ENCODE data around the gene PHLDA2.

The PHLDA2 gene

DNA sequence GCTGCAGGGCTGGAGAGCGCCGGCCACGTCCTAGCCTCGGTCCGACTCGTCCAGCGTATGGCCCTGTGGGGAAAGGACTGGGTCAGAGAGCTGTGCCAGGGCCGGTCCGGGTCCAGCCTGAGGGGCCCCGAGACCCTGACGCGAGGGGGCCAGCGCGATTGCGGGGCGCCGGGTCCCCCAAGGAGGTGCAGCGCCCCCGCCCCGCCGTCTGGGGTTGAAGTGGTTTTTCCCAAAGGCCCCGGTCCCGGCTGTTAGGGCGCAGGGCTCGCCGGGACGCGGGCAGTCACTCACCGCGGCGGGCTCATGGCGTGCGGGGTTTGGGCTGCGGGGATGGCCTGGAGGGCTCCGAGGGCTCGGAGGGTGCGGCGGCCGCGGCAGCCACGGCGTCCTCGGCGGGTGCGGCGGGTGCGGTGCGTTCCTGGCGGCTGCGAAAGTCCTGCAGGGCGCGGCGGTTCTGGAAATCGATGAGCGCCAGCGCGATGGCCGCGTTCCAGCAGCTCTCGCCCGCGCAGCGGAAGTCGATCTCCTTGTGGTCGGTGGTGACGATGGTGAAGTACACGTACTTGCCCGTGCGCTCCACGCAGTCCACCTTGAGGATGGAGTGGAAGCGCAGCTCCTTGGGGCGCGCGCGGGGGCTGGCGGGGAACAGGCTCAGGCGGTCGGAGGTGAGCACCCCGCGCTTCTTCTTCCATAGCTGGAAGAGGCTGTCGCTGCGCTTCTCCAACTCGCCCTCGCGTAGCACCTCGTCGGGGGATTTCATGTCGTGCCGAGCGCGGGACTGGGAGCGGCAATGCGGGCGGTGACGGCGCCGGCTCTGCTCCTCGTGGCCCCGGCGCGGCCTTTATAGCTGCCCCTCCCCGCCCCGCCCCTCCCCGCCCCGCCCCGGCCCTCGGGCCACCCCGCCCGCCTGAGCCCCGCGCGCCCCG lies at the start of gene PHLDA2:
TSS of gene PHLDA2 (minus strand) at position 816 of the 926 bp plus-strand sequence. CDS start at position 760, 56 bp downstream.
- no peak for DNase-seq (ENCODE audit: low read depth)

- no peak for DNase-seq (ENCODE audit: low read depth)
These were observed 47.9 kb upstream of the PHLDA2 start for GRCh38 chr11:2977113-2977512.

GRCh38 chr11:2976294-2977063 lies 47.3 kb upstream of the PHLDA2 start:
- DNase-seq (ENCODE audit: low read depth) = no peak

- no peak for DNase-seq (ENCODE audit: low read depth)
These were observed 46.4 kb upstream of the PHLDA2 start for GRCh38 chr11:2975594-2975993.

DNA sequence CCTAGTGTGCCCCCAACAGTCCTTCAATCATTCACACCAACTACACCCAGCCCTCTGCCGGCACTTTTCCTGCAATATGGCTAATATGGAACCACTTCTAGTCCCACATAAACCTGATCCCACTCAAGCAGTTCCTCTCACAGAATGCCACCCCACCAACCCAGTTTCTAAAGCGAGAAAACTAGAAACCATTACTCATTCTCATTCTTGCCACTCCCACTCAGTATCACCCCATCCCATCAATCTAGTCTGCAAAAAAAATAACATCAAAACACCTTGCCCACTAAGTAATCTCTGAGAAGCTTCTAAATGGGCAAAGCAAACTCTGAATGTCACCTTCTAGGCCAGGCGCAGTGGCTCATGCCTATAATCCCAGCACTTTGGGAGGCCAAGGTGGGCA lies 45.1 kb upstream of the PHLDA2 start:
- no peak for DNase-seq (ENCODE audit: low read depth)

DNA sequence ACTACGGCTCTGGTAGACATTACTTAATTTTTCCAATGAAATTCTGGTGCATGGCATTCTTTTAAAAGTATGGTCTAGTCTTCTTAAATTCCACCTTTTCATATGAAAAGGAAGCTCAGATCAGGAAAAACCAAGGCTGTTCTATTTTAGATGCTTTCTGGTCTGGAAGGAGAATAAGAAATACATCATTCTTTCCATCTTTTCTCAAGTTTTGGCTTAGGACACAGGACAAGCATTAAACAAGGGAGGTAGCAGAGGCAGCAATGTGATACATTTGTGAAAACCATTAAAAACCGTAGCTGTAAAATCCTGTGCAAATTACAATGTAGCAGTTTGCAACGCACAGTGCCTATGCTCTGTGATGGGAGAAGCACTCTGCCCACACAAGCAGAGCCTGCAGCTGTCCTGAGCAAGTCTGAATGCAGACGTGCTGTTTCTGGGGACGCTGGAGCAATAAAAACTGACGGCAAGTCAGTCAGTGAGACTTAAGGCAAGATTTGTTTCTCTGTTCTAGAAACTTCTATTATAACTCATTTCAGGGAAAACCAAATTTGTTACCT lies 39.2 kb upstream of the PHLDA2 start:
- DNase-seq (ENCODE audit: low read depth) = no peak

DNA sequence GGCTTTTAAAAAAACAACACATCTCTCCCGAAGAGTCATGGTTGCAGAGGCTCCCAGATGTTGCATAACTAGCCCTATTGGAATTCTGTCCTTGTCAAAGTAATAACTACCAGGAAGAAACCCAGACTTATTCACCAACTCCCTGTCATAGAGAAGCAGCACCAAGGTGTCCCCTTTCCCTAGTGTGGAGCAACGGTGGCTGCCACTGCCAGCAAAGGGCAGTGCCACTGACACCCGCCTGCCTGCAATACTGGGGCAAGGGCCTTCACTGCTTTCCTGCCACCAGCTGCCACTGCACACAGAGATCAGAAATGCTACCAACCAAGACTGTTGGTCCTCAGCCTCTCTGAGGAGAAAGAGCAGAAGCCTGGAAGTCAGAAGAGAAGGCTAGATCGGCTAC lies 35.6 kb upstream of the PHLDA2 start:
- no peak for DNase-seq (ENCODE audit: low read depth)

DNA sequence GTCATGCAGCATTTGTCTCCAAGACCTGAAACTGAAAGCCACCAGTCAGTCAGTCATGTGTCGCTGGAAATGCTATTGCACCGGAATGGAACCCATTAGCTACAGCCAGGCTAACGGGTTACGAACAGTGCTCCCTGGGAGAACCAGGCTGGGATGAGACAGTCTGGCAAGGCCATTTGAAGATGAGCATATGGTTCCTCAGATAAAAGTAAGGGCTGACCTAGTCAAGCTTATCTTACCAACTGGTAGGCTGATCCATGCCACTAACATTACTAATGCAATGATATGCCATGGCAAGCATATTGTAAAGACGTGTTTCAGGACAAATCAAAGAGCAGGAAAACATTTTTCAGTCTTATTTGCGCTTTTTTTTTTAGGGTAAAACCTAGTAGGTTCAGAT lies 34.5 kb upstream of the PHLDA2 start:
- DNase-seq (ENCODE audit: low read depth) = no peak

DNA sequence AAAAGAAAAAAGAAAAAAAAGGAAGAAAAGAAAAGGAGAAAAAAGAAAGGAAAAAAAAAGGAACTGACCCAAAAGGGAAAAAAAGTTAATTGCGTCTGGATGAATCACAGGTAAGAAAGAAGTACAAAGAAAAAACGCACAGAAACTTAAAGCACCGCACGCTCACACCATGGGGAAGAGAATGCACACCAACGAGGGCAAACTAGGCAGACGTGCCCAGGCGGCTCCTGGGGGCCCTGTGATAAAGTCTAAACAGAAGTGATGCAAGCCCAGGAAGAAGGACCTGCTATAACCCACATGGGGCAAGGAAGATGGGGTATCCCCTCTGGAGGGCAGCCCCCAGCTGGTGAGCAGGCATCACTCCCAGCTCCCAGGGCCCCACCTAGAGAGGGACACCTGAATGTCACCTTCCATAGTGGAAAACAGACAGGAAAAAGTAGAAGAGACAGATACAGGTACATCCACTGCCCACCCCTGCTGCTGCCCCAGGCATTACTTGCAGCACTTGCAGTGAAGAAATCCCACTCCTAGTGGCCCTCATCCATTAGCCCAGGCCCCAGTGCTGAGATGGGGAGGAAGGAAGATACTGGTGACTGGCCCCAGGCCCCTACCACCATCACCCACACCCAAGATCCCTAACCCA lies 34.0 kb upstream of the PHLDA2 start:
- DNase-seq (ENCODE audit: low read depth) = no peak

DNA sequence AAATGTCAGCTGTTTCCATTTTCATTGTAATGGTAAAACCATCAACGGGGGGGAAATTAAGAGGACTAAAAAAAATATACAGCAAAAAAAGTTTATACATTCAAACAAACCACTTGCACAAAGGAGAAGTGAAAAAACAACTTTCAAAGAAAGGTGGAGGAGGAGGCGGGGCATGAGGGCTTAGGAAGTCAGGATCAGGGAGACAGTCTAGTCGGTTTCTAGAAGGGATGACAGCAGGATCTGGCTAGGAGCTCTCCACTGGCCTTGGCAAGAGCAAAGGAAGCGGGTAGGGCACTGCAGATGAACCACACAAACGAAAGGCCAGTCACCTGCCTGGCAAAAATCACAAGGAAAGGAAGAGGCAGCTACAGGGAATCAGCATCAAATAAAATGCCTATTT lies 31.9 kb upstream of the PHLDA2 start:
- DNase-seq (ENCODE audit: low read depth) = no peak

DNA sequence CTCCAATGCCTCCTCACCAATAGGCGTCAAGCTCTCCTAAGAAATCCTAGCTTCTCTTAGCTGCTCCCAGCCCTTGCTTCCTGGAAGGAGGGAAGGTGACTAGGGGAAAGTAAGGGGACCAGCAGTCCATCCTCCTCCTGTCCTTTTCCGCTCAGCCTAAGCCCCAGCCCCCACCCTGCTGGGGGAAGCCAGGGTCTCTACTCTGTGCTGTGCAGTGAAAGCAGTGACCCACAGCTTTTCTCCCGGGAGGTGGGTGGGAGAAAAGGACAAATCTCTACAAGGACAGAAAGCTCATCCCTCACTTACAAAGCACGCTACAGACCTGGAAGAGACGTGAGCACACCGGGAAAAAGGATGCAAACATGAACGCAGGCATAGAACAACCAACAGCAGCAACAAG lies 30.9 kb upstream of the PHLDA2 start:
- DNase-seq (ENCODE audit: low read depth) = no peak

- no peak for DNase-seq (ENCODE audit: low read depth)
These were observed 29.0 kb upstream of the PHLDA2 start for GRCh38 chr11:2958251-2958650.

GRCh38 chr11:2955906-2956476 lies 26.8 kb upstream of the PHLDA2 start:
- DNase-seq (ENCODE audit: low read depth) = no peak

DNA sequence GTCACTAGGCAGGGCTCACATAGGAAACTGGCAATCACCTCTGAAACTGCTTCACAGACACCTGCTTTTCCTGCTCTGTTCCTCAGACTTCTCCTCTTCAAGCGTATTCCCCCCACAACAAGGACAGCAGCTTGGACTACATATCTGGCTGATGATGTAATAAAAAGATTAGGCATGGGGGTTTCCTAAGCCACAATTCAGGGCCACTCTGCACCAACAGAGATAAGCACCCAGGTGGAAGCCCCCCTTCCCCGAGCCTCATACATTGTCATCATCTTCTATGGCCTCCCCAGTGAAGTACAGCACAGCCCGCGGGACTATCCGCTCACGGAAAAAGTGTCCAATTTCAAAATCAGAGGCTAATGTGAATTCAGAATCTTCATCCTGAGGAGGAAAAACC lies 25.0 kb upstream of the PHLDA2 start:
- DNase-seq (ENCODE audit: low read depth) = no peak

GRCh38 chr11:2952290-2952689 lies 23.1 kb upstream of the PHLDA2 start:
- DNase-seq (ENCODE audit: low read depth) = no peak

- DNase-seq (ENCODE audit: low read depth) = no peak
These were observed 22.3 kb upstream of the PHLDA2 start for GRCh38 chr11:2951231-2952110.

DNA sequence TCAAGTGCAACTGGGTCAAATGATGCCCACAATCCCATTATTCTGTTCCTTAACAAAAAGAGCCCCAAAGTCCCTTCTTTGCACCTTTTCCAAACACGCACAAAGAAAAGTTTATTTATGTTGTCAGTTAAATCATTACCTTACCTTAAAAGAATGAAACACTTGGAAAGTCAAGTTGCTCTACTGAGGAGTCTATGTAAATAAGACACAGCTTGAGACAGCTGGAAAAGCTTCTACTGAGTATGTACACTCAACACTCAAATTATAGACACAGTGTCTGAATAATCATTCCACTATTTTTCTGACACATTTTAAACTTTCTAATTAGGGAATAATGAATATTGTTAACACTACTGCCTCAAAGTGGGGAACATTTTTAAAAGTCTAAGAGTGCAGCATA lies 21.6 kb upstream of the PHLDA2 start:
- no peak for DNase-seq (ENCODE audit: low read depth)

GRCh38 chr11:2949920-2950319 lies 20.7 kb upstream of the PHLDA2 start:
- DNase-seq (ENCODE audit: low read depth) = no peak

- no peak for DNase-seq (ENCODE audit: low read depth)
These were observed 18.5 kb upstream of the PHLDA2 start for GRCh38 chr11:2947744-2948143.

- DNase-seq (ENCODE audit: low read depth) = no peak
These were observed 16.6 kb upstream of the PHLDA2 start for GRCh38 chr11:2945757-2946287.
